ENCODE results near the gene MYOCD.

DNA sequence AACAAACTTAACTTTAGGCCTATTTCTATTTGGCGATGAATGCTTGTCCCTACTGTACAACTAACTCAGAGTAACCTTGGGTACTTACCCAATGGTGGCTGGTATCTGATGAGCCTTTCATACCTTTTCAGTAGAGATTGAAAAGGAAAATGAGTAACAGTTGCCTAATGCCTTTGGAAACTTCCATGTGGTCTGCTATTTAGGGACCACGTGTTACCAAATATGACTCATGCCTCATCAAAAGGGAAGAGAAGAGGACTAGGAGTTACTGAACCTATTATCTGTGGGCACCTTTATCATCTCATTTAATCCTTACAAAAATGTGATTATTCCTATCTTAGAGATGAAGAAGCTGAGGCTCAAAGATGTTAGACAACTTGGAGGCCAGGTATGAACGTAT, 8.1 kb downstream of the MYOCD start:
- TF ChIP-seq YY1 (IDR thresholded peaks at IDR 0.05; ENCODE audit: insufficient read depth, insufficient read length) (no peak), ZNF274 (IDR thresholded peaks at IDR 0.05; ENCODE audit: low read depth, low read length) (no peak), SUZ12 (IDR thresholded peaks at IDR 0.05; ENCODE audit: extremely low read depth, insufficient read depth, insufficient read length) (no peak)
